Loucy (cell line): ENCODE measurements around the gene WWOX.

Experiments used
- CTCF ChIP-seq: fragments of 200-600 bp; sonication (generic); conservative IDR thresholded peaks from 2 replicates; pipeline ENCODE4 v1.5.1; 2014; ENCODE audit warnings: mild to moderate bottlenecking, antibody characterized with exemption, low read length
- EZH2phosphoT487 ChIP-seq: fragments of 200-600 bp; IDR thresholded peaks from 2 replicates; pipeline ENCODE4 v1.6.1; 2018; ENCODE audit warnings: antibody characterized with exemption, mild to moderate bottlenecking, moderate library complexity, borderline replicate concordance

DNA sequence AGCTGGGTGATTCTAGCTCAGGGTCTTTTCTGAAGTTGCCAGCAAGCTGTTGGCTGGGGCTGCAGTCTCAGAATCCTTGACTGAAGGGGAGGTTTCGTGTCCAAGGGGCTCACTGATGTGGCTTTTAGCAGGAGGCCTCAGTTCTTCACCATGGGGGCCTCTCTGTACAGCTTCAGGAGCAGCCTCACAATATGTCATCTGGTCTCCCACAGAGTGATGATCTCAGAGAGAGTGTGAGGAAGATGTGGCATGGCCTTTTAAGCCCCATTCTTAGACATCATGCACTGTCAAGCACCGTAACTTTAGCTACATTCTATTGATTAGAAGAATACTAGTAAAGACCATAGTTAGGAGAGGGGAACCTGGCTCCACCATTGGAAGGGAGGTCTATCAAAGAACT lies 732.6 kb downstream of the WWOX start:
- TF ChIP-seq CTCF (no peak), EZH2phosphoT487 (no peak)
